ENCODE results near the gene KCNQ4.

The KCNQ4 gene

GRCh38 chr1:40740997-40741736 lies 42.4 kb upstream of the KCNQ4 start:
- Histone ChIP-seq H3K4me2 (ENCODE audit: low read length) (no peak overlapping the region), H3K9me3 (ENCODE audit: control insufficient read depth, insufficient read depth, low read length) (no peaks in the 10 kb centered on the region), H3K27ac (ENCODE audit: low read depth, low read length) (no peak overlapping the region), H3K4me1 (ENCODE audit: control insufficient read depth, low read length) (peaks cover 20% of the 10 kb centered on the region), H4K20me1 (ENCODE audit: control insufficient read depth, insufficient read depth, low read depth, low read length) (no peaks in the 10 kb centered on the region), H3K4me3 (ENCODE audit: low read length) (no peak overlapping the region), H3K27me3 (ENCODE audit: control insufficient read depth, low read length) (no peaks in the 10 kb centered on the region), H3F3A (ENCODE audit: control insufficient read depth, insufficient read depth) (no peaks in the 10 kb centered on the region), H3K79me2 (ENCODE audit: control insufficient read depth, low read length) (peaks cover 35% of the 10 kb centered on the region), H3K36me3 (ENCODE audit: control insufficient read depth, low read length) (peaks cover 72% of the 10 kb centered on the region), H3K9me2 (replicated peaks; ENCODE audit: control insufficient read depth, low read length) (no peaks in the 10 kb centered on the region)
- TF ChIP-seq EZH2phosphoT487 (IDR thresholded peaks at IDR 0.05; ENCODE audit: borderline replicate concordance, low read length) = no peak

GRCh38 chr1:40742363-40743061 lies 41.1 kb upstream of the KCNQ4 start:
- Histone ChIP-seq H3K4me1 (ENCODE audit: control insufficient read depth, low read length) (peaks cover 20% of the 10 kb centered on the region), H3K4me2 (ENCODE audit: low read length) (no peak overlapping the region), H3F3A (ENCODE audit: control insufficient read depth, insufficient read depth) (no peaks in the 10 kb centered on the region), H3K27me3 (ENCODE audit: control insufficient read depth, low read length) (no peaks in the 10 kb centered on the region), H4K20me1 (ENCODE audit: control insufficient read depth, insufficient read depth, low read depth, low read length) (no peaks in the 10 kb centered on the region), H3K27ac (ENCODE audit: low read depth, low read length) (no peak overlapping the region), H3K36me3 (ENCODE audit: control insufficient read depth, low read length) (peaks cover 86% of the 10 kb centered on the region), H3K9me2 (replicated peaks; ENCODE audit: control insufficient read depth, low read length) (no peaks in the 10 kb centered on the region), H3K4me3 (ENCODE audit: low read length) (no peak overlapping the region), H3K9me3 (ENCODE audit: control insufficient read depth, insufficient read depth, low read length) (no peaks in the 10 kb centered on the region), H3K79me2 (ENCODE audit: control insufficient read depth, low read length) (peaks cover 33% of the 10 kb centered on the region)
- no peak for TF ChIP-seq CTCF (IDR thresholded peaks at IDR 0.05; ENCODE audit: low read depth, low read length, poor library complexity, severe bottlenecking)
- TF ChIP-seq EZH2phosphoT487 (IDR thresholded peaks at IDR 0.05; ENCODE audit: borderline replicate concordance, low read length) = no peak

GRCh38 chr1:40743452-40743851 lies 40.1 kb upstream of the KCNQ4 start:
- H3K4me2 ChIP-seq (ENCODE audit: low read length) = no peak overlapping the region
- H3K36me3 ChIP-seq (ENCODE audit: control insufficient read depth, low read length) = peaks cover 92% of the 10 kb centered on the region
- H3K9me3 ChIP-seq (ENCODE audit: control insufficient read depth, insufficient read depth, low read length) = no peaks in the 10 kb centered on the region
- H3F3A ChIP-seq (ENCODE audit: control insufficient read depth, insufficient read depth) = no peaks in the 10 kb centered on the region
- H3K79me2 ChIP-seq (ENCODE audit: control insufficient read depth, low read length) = peaks cover 32% of the 10 kb centered on the region
- no peaks in the 10 kb centered on the region for H3K27me3 ChIP-seq (ENCODE audit: control insufficient read depth, low read length)
- peaks cover 20% of the 10 kb centered on the region for H3K4me1 ChIP-seq (ENCODE audit: control insufficient read depth, low read length)
- TF ChIP-seq CTCF (IDR thresholded peaks at IDR 0.05; ENCODE audit: low read depth, low read length, poor library complexity, severe bottlenecking) = no peak
- no peak for TF ChIP-seq EZH2phosphoT487 (IDR thresholded peaks at IDR 0.05; ENCODE audit: borderline replicate concordance, low read length)
- no peaks in the 10 kb centered on the region for H3K9me2 ChIP-seq (replicated peaks; ENCODE audit: control insufficient read depth, low read length)
- no peak overlapping the region for H3K4me3 ChIP-seq (ENCODE audit: low read length)
- H3K27ac ChIP-seq (ENCODE audit: low read depth, low read length) = no peak overlapping the region
- no peaks in the 10 kb centered on the region for H4K20me1 ChIP-seq (ENCODE audit: control insufficient read depth, insufficient read depth, low read depth, low read length)

GRCh38 chr1:40743860-40744259 lies 39.7 kb upstream of the KCNQ4 start:
- Histone ChIP-seq H4K20me1 (ENCODE audit: control insufficient read depth, insufficient read depth, low read depth, low read length) (no peaks in the 10 kb centered on the region), H3K9me2 (replicated peaks; ENCODE audit: control insufficient read depth, low read length) (no peaks in the 10 kb centered on the region), H3K4me1 (ENCODE audit: control insufficient read depth, low read length) (peaks cover 20% of the 10 kb centered on the region), H3K9me3 (ENCODE audit: control insufficient read depth, insufficient read depth, low read length) (no peaks in the 10 kb centered on the region), H3K4me3 (ENCODE audit: low read length) (no peak overlapping the region), H3F3A (ENCODE audit: control insufficient read depth, insufficient read depth) (no peaks in the 10 kb centered on the region), H3K4me2 (ENCODE audit: low read length) (no peak overlapping the region), H3K27ac (ENCODE audit: low read depth, low read length) (no peak overlapping the region), H3K36me3 (ENCODE audit: control insufficient read depth, low read length) (peaks cover 92% of the 10 kb centered on the region), H3K79me2 (ENCODE audit: control insufficient read depth, low read length) (peaks cover 32% of the 10 kb centered on the region), H3K27me3 (ENCODE audit: control insufficient read depth, low read length) (no peaks in the 10 kb centered on the region)
- TF ChIP-seq EZH2phosphoT487 (IDR thresholded peaks at IDR 0.05; ENCODE audit: borderline replicate concordance, low read length) (no peak), CTCF (IDR thresholded peaks at IDR 0.05; ENCODE audit: low read depth, low read length, poor library complexity, severe bottlenecking) (no peak)

All from DOHH2 (cell line).